ENCODE results near the gene ALDOB.

GRCh38 chr9:101477736-101478135 lies 42.2 kb upstream of the ALDOB start:
- no peak for TF ChIP-seq POLR2AphosphoS5 (IDR thresholded peaks at IDR 0.05; ENCODE audit: insufficient read depth, low read depth, low read length)
- TF ChIP-seq CTCF (IDR thresholded peaks at IDR 0.05; ENCODE audit: extremely low read depth in 1 of 2, insufficient read depth in 1 of 2, low read depth in 1 of 2, low read length in 2 of 2): no peak
- no peak for TF ChIP-seq EZH2 (IDR thresholded peaks at IDR 0.05; ENCODE audit: borderline replicate concordance, low read depth, low read length, severe bottlenecking)
- TF ChIP-seq POLR2A (IDR thresholded peaks at IDR 0.05; ENCODE audit: low read depth, low read length): no peak
- TF ChIP-seq JUN (IDR thresholded peaks at IDR 0.05; ENCODE audit: borderline replicate concordance, insufficient read depth, insufficient read length, low read depth): no peak
- no peak for TF ChIP-seq MAX (IDR thresholded peaks at IDR 0.05; ENCODE audit: insufficient read depth, insufficient read length)
- TF ChIP-seq GATA2 (IDR thresholded peaks at IDR 0.05; ENCODE audit: insufficient read depth, insufficient read length, low read depth, low read length): no peak
- no peak for TF ChIP-seq MYC (IDR thresholded peaks at IDR 0.05; ENCODE audit: low read depth, low read length)
- TF ChIP-seq FOS (IDR thresholded peaks at IDR 0.05; ENCODE audit: borderline replicate concordance, insufficient read depth, low read length): no peak
